ENCODE results near the gene RNF213.

Gene RNF213

DNA sequence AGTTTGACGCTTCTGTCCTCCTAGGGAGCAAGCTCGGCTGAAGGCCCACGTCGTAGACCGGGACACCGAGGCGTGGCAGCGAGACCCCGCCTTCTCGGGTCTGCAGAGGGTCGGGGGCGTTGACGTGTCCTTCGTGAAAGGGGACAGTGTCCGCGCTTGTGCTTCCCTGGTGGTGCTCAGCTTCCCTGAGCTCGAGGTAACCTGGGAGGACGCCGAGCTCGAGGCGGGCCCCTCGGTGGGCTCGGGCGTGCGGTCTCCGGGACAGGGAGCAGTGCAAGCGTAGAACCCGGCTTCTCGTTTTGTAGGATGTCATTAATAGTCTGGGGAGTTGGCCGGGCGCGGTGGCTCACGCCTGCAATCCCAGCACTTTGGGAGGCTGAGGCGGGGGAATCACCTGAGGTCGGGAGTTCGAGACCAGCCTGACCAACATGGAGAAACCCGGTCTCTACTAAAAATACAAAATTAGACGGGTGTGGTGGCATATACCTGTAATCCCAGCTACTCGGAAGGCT lies 155.0 kb downstream of the RNF213 start:
- in situ Hi-C loops (cut with MboI; ENCODE audit: low pct_unique_long_range_greater_than_20kb, low sequenced_read_pairs, unreplicated experiment), result no loop called here
- DNase-seq (ENCODE audit: low spot score), result no peak
- TF ChIP-seq, protein P1, sequence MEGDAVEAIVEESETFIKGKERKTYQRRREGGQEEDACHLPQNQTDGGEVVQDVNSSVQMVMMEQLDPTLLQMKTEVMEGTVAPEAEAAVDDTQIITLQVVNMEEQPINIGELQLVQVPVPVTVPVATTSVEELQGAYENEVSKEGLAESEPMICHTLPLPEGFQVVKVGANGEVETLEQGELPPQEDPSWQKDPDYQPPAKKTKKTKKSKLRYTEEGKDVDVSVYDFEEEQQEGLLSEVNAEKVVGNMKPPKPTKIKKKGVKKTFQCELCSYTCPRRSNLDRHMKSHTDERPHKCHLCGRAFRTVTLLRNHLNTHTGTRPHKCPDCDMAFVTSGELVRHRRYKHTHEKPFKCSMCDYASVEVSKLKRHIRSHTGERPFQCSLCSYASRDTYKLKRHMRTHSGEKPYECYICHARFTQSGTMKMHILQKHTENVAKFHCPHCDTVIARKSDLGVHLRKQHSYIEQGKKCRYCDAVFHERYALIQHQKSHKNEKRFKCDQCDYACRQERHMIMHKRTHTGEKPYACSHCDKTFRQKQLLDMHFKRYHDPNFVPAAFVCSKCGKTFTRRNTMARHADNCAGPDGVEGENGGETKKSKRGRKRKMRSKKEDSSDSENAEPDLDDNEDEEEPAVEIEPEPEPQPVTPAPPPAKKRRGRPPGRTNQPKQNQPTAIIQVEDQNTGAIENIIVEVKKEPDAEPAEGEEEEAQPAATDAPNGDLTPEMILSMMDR (IDR thresholded peaks at IDR 0.05; ENCODE audit: extremely low read depth, insufficient read depth, missing control alignments), result no peak

DNA sequence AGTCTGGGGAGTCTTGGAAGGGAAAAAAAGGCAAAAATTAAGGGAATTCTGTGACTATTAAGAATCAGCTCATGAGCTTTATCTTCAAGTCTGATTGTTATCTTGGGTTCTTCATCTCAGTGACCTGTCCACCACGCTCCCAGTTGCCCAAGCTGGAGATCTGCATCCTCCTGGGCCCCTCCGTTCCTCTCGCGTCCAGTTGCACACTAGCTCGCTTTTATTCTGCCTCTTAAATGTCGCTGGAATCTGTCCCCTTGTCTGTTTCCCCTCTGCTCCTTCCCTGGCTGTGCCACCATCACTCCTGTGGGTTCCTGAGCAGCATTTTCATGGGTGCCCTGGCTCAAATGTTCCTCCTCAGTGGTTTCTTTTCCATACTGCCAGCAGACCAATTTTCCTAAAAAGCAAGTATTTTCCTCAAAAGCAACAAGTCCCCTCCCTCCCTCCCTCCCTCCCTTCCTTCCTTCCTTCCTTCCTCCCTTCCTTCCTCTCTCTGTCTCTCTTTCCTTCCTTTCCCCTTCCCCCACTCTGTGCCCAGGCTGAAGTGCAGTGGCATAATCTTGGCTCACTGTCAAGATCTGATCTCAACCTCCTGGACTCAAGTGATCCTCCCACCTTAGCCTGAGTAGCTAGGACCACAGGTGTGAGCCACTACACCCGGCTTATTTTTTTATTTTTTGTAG lies 155.7 kb downstream of the RNF213 start:
- TF ChIP-seq, protein P1 (IDR thresholded peaks at IDR 0.05; ENCODE audit: extremely low read depth, insufficient read depth, missing control alignments), result no peak
- in situ Hi-C loops (cut with MboI; ENCODE audit: low pct_unique_long_range_greater_than_20kb, low sequenced_read_pairs, unreplicated experiment), result no loop called here
- DNase-seq (ENCODE audit: low spot score), result peak; percentile 11

DNA sequence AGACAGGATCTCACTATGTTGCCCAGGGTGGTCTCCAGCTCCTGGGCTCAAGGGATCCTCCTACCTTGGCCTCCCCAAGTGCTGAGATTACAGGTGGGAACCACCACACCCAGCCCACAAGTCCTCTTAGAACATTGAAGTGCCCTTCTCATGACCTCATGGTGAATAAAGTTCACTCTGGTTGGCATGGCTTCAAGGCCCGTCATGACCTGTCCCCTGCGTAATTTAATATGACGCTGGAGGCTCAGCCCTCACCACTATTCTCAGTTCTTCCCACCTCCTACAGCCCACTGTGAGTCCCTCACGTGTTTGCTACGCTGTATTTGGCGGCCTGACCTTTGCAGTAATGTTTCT lies 156.3 kb downstream of the RNF213 start:
- TF ChIP-seq, protein P1 (IDR thresholded peaks at IDR 0.05; ENCODE audit: extremely low read depth, insufficient read depth, missing control alignments), result no peak
- in situ Hi-C loops (cut with MboI; ENCODE audit: low pct_unique_long_range_greater_than_20kb, low sequenced_read_pairs, unreplicated experiment), result no loop called here
- DNase-seq (ENCODE audit: low spot score), result peak; percentile 2

DNA sequence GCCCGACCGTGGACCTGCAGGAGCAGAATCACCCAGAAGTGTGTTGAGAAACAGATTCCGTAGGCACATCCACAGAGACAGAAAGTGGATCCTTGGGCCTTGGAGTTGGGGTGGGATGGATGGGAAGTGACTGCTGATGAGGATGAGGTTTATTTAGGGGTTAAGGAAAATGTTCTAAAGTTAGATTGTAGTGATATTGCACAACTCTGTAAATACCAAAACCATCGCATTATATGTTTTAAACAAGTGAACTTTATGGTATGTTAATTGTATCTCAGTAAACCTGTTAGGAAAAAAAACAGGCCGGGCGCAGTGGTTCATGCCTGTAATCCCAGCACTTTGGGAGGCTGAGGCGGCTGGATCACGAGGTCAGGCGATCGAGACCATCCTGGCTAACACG lies 157.9 kb downstream of the RNF213 start:
- TF ChIP-seq, protein P1 (IDR thresholded peaks at IDR 0.05; ENCODE audit: extremely low read depth, insufficient read depth, missing control alignments), result no peak
- in situ Hi-C loops (cut with MboI; ENCODE audit: low pct_unique_long_range_greater_than_20kb, low sequenced_read_pairs, unreplicated experiment), result no loop called here
- DNase-seq (ENCODE audit: low spot score), result no peak

DNA sequence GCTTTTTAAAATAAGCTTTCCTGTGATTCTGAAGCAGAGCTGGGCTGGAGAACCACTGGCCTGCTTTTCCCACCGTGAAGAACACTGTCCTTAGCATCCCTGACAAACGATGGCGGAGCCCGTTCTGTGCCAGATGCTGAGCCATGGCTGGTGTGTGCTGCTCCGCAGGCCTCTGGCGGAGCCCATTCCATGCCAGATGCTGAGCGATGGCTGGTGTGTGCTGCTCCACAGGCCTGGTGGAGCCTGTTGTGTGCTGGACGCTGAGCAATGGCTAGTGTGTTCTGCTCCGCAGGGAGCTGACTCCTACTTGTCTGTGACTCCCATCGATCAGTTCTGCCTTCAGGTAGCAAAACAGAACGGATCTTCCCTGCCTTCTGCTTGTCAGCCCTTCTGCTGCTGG lies 158.6 kb downstream of the RNF213 start:
- TF ChIP-seq, protein P1 (IDR thresholded peaks at IDR 0.05; ENCODE audit: extremely low read depth, insufficient read depth, missing control alignments), result no peak
- no peak for DNase-seq (ENCODE audit: low spot score)
- in situ Hi-C loops (cut with MboI; ENCODE audit: low pct_unique_long_range_greater_than_20kb, low sequenced_read_pairs, unreplicated experiment), result no loop called here

DNA sequence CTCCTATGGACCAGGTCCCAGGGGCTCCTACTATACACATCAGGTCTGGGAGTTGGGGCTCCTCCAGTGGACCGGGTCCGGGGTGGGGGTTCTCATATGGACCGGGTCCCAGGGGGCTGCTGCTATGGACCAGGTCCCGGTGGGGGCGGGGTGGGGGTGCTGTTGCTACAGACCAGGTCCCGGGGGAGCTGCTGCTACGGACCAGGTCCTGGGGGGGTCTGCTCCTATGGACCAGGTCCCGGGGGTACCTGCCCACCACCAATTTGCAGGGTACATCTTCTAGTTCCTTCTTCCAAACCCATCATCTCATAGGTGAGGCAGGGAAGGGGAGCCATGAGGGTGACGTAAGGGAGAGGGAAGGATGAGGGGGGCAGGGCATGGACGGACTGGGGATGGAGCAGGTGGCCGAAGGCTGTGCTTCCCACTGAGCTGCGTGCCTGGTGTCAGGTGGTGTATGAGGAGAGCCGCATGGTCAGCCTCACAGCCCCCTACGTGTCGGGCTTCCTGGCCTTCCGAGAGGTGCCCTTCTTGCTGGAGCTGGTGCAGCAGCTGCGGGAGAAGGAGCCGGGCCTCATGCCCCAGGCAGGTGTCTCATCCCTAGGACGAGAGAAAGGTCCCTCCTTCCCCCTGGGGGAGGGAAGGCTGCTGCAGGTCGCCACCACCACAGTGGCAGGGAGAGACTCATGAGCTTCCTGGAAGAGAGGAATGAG lies 160.9 kb downstream of the RNF213 start:
- peak; percentile 12 for DNase-seq (ENCODE audit: low spot score)
- in situ Hi-C loops (cut with MboI; ENCODE audit: low pct_unique_long_range_greater_than_20kb, low sequenced_read_pairs, unreplicated experiment), result no loop called here
- TF ChIP-seq, protein P1 (IDR thresholded peaks at IDR 0.05; ENCODE audit: extremely low read depth, insufficient read depth, missing control alignments), result no peak
